Measurements from ENCODE around the gene HOXB13. TPM values are rescaled to one million over a fixed set of nuclear protein-coding genes. Genes with fewer than 3 reads are reported as not detected.

The HOXB13 gene
- total RNA-seq, 1 donor from 2014 or later = not detected

DNA sequence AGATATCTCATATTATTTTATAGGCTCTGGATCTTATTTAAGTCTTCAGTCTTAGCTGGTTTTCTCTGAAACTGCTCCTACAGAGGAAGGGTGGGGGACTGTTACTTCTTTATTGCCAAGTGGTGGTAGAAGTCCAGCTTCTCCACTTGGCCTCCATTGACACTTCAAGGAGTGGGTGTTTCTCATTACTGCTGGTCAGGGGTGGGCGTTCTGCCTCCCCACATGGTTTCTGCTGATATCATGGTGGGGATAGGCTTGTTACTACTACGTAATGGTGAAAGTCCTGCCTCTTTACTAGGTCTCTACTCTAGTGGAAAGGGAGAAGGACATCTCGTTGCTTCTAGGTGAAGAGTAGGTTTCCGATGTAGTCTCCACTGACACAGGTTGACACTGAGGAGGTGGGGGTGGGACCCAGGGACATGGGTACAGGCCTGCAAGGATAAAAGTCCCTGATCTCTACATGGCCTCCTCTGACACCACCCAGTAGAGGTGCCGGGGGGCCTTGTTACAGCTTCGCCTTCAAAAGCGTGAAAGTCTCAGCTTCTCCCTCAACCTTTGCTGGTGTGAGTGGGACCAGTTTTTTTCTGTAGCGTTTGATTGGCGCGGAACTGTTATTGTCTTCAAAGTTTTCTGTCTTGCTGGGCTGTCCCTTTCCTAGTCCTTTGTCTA, 26.6 kb downstream of the HOXB13 start:
- no peak overlapping the region for H3K4me3 Mint-ChIP-seq (ENCODE audit: low read depth)
- no peaks in the 10 kb centered on the region for H3K36me3 Mint-ChIP-seq (ENCODE audit: insufficient read depth)
- no peaks in the 10 kb centered on the region for H3K9me3 Mint-ChIP-seq (ENCODE audit: low read depth)
- DNase-seq (ENCODE audit: low spot score, unreplicated experiment) = no peak
- H3K4me1 Mint-ChIP-seq (ENCODE audit: low read depth) = no peaks in the 10 kb centered on the region
- TF ChIP-seq, protein P1, sequence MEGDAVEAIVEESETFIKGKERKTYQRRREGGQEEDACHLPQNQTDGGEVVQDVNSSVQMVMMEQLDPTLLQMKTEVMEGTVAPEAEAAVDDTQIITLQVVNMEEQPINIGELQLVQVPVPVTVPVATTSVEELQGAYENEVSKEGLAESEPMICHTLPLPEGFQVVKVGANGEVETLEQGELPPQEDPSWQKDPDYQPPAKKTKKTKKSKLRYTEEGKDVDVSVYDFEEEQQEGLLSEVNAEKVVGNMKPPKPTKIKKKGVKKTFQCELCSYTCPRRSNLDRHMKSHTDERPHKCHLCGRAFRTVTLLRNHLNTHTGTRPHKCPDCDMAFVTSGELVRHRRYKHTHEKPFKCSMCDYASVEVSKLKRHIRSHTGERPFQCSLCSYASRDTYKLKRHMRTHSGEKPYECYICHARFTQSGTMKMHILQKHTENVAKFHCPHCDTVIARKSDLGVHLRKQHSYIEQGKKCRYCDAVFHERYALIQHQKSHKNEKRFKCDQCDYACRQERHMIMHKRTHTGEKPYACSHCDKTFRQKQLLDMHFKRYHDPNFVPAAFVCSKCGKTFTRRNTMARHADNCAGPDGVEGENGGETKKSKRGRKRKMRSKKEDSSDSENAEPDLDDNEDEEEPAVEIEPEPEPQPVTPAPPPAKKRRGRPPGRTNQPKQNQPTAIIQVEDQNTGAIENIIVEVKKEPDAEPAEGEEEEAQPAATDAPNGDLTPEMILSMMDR (IDR thresholded peaks at IDR 0.05; ENCODE audit: unreplicated experiment) = no peak
- H3K27me3 Mint-ChIP-seq = peaks cover 87% of the 10 kb centered on the region
- H3K27ac Mint-ChIP-seq = no peak overlapping the region

DNA sequence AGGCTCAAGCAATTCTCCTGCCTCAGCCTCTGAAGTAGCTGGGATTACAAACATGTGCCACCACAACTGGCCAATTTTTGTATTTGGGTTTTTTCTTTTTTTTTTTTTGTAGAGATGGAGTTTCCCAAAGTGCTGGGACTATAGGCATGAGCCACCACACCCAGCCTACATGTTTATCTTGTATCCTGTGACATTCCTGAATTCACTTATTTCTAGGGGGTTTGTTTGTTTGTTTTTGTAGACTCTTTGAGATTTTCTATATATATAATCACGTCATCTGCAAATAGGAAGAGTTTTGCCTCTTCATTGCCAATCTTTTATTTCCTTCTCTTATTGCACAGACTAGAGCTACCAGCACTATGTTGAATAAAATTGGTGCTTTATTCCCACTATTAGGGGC, 35.4 kb downstream of the HOXB13 start:
- DNase-seq (ENCODE audit: low spot score, unreplicated experiment) = no peak
- TF ChIP-seq, protein P1 (IDR thresholded peaks at IDR 0.05; ENCODE audit: unreplicated experiment) = no peak
- H3K4me1 Mint-ChIP-seq (ENCODE audit: low read depth) = no peaks in the 10 kb centered on the region
- peaks cover 7% of the 10 kb centered on the region for H3K9me3 Mint-ChIP-seq (ENCODE audit: low read depth)
- H3K4me3 Mint-ChIP-seq (ENCODE audit: low read depth) = no peak overlapping the region
- H3K27me3 Mint-ChIP-seq = peaks cover 73% of the 10 kb centered on the region
- no peak overlapping the region for H3K27ac Mint-ChIP-seq
- H3K36me3 Mint-ChIP-seq (ENCODE audit: insufficient read depth) = no peaks in the 10 kb centered on the region

DNA sequence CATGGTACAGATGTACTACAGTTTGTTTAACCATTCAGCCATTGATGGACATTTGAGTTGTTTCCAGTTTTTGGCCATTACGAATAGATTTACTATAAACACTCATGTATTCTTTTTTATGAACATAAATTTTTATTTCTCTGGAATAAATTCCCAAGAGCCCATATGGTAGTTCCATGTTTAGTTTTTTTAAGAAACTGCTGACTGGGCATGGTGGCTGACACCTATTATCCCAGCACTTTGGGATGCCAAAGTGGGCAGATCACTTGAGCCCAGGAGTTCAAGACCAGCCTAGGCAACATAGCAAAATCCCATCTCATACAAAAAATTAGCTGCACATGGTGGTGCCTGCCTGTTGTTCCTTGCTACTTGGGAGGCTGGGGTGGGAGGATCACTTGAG, 36.5 kb downstream of the HOXB13 start:
- H3K27ac Mint-ChIP-seq = no peak overlapping the region
- H3K9me3 Mint-ChIP-seq (ENCODE audit: low read depth) = peaks cover 7% of the 10 kb centered on the region
- no peak overlapping the region for H3K4me3 Mint-ChIP-seq (ENCODE audit: low read depth)
- H3K36me3 Mint-ChIP-seq (ENCODE audit: insufficient read depth) = no peaks in the 10 kb centered on the region
- H3K27me3 Mint-ChIP-seq = peaks cover 67% of the 10 kb centered on the region
- no peak for DNase-seq (ENCODE audit: low spot score, unreplicated experiment)
- H3K4me1 Mint-ChIP-seq (ENCODE audit: low read depth) = no peaks in the 10 kb centered on the region
- TF ChIP-seq, protein P1 (IDR thresholded peaks at IDR 0.05; ENCODE audit: unreplicated experiment) = no peak

DNA sequence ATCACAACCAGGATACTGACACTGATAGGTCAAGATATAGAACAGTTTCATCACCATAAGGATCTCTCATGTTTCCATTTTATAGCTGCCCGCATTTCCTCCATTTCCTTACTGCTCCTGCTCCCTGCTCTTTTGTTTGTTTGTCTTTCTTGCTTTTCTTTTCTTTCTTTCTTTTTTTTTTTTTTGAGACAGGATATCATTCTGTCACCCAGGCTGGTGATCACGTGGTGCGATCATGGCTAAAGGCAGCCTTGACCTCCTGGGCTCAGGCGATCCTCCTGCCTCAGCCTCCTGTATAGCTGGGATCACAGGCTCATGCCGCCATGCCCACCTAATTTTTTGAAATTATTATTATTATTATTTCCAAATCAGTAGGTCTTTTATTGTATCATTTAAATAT, 37.9 kb downstream of the HOXB13 start:
- H3K4me1 Mint-ChIP-seq (ENCODE audit: low read depth) = no peaks in the 10 kb centered on the region
- DNase-seq (ENCODE audit: low spot score, unreplicated experiment) = no peak
- no peak overlapping the region for H3K4me3 Mint-ChIP-seq (ENCODE audit: low read depth)
- H3K9me3 Mint-ChIP-seq (ENCODE audit: low read depth) = peaks cover 7% of the 10 kb centered on the region
- H3K27ac Mint-ChIP-seq = no peak overlapping the region
- TF ChIP-seq, protein P1 (IDR thresholded peaks at IDR 0.05; ENCODE audit: unreplicated experiment) = no peak
- H3K36me3 Mint-ChIP-seq (ENCODE audit: insufficient read depth) = no peaks in the 10 kb centered on the region
- peaks cover 60% of the 10 kb centered on the region for H3K27me3 Mint-ChIP-seq

DNA sequence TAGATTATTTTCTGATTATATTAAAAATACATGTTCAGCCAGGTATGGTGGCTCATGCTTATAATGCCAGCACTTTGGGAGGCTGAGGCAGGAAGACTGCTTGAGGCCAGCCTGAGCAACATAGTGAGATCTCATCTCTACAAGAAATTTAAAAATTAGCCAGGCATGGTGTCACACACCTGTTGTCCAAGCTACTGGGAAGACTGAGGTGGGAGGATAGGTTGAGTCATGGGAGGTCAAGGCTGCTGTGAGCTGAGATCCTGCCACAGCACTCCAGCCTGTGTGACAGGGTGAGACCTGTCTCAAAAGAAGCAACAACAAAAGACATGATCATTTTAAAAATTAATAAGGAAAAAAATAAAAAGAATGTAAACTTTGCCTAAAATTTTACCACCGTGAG, 46.9 kb downstream of the HOXB13 start:
- TF ChIP-seq, protein P1 (IDR thresholded peaks at IDR 0.05; ENCODE audit: unreplicated experiment) = no peak
- no peaks in the 10 kb centered on the region for H3K36me3 Mint-ChIP-seq (ENCODE audit: insufficient read depth)
- H3K27ac Mint-ChIP-seq = no peak overlapping the region
- no peak for DNase-seq (ENCODE audit: low spot score, unreplicated experiment)
- H3K4me3 Mint-ChIP-seq (ENCODE audit: low read depth) = no peak overlapping the region
- H3K9me3 Mint-ChIP-seq (ENCODE audit: low read depth) = no peaks in the 10 kb centered on the region
- no peaks in the 10 kb centered on the region for H3K4me1 Mint-ChIP-seq (ENCODE audit: low read depth)
- peaks cover 79% of the 10 kb centered on the region for H3K27me3 Mint-ChIP-seq

Measured in progenitor cell of endocrine pancreas (in vitro differentiated cells).